ENCODE measurements around the gene FOXA3. TPM values are rescaled to one million over a fixed set of nuclear protein-coding genes. Genes with fewer than 3 reads are reported as not detected.

Gene FOXA3
- total RNA-seq, 1 donor from 2014 or later, result 0.59 TPM

DNA sequence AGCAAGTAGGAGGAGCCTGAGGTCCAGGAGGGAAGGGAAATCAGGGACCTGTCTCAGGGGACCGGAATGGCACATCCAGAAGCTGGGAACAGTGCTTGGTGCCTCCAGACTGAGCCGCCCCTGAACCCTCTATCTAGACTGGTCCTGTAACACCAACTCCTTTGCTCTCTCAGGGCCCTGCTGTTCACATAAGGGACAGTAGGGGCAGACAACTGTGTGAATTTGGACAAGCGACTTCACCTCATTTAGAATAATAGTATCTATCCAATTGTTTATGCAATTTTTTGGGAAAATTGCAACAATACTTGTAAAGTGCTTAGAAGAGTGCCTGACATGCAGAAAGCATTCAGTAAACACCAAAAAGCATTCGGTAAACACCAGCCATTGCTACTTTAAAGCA lies 15.2 kb upstream of the FOXA3 start:
- Histone ChIP-seq H3K4me3 (ENCODE audit: insufficient read depth, low read depth, low read length) (no peak overlapping the region), H3K4me2 (ENCODE audit: low read length) (no peak overlapping the region), H3K4me1 (ENCODE audit: insufficient read depth, low read length) (no peaks in the 10 kb centered on the region), H3K27me3 (ENCODE audit: insufficient read depth, low read length) (no peaks in the 10 kb centered on the region), H3K9ac (ENCODE audit: low read length) (no peak overlapping the region), H3K36me3 (ENCODE audit: insufficient read depth, low read length) (peaks cover 46% of the 10 kb centered on the region), H3K79me2 (ENCODE audit: insufficient read depth, low read length) (no peaks in the 10 kb centered on the region), H4K20me1 (ENCODE audit: insufficient read depth, low read length) (peaks cover 26% of the 10 kb centered on the region), H2AFZ (ENCODE audit: low read depth, low read length) (no peak overlapping the region), H3K9me3 (ENCODE audit: insufficient read depth, low read depth, low read length) (no peaks in the 10 kb centered on the region), H3K27ac (ENCODE audit: low read depth, low read length) (no peak overlapping the region)
- DNase-seq (ENCODE audit: low read depth) (no peak), FAIRE-seq (no peak)
- no peaks in the 10 kb centered on the region for H3K9me3 Mint-ChIP-seq (ENCODE audit: unreplicated experiment)
- no peak overlapping the region for H3K4me3 Mint-ChIP-seq (ENCODE audit: unreplicated experiment)
- peaks cover 3% of the 10 kb centered on the region for H3K4me1 Mint-ChIP-seq (ENCODE audit: low read depth, unreplicated experiment)
- peaks cover 30% of the 10 kb centered on the region for H3K36me3 Mint-ChIP-seq (ENCODE audit: low read depth, unreplicated experiment)
- TF ChIP-seq, protein P1, sequence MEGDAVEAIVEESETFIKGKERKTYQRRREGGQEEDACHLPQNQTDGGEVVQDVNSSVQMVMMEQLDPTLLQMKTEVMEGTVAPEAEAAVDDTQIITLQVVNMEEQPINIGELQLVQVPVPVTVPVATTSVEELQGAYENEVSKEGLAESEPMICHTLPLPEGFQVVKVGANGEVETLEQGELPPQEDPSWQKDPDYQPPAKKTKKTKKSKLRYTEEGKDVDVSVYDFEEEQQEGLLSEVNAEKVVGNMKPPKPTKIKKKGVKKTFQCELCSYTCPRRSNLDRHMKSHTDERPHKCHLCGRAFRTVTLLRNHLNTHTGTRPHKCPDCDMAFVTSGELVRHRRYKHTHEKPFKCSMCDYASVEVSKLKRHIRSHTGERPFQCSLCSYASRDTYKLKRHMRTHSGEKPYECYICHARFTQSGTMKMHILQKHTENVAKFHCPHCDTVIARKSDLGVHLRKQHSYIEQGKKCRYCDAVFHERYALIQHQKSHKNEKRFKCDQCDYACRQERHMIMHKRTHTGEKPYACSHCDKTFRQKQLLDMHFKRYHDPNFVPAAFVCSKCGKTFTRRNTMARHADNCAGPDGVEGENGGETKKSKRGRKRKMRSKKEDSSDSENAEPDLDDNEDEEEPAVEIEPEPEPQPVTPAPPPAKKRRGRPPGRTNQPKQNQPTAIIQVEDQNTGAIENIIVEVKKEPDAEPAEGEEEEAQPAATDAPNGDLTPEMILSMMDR (IDR thresholded peaks at IDR 0.05; ENCODE audit: insufficient read depth, low read depth, low read length), result peak; percentile 34
- TF ChIP-seq EZH2 (IDR thresholded peaks at IDR 0.05; ENCODE audit: insufficient read depth, low read length), result no peak
- no peaks in the 10 kb centered on the region for H3K27me3 Mint-ChIP-seq (ENCODE audit: low read depth, unreplicated experiment)
- no peak overlapping the region for H3K27ac Mint-ChIP-seq (ENCODE audit: unreplicated experiment)

DNA sequence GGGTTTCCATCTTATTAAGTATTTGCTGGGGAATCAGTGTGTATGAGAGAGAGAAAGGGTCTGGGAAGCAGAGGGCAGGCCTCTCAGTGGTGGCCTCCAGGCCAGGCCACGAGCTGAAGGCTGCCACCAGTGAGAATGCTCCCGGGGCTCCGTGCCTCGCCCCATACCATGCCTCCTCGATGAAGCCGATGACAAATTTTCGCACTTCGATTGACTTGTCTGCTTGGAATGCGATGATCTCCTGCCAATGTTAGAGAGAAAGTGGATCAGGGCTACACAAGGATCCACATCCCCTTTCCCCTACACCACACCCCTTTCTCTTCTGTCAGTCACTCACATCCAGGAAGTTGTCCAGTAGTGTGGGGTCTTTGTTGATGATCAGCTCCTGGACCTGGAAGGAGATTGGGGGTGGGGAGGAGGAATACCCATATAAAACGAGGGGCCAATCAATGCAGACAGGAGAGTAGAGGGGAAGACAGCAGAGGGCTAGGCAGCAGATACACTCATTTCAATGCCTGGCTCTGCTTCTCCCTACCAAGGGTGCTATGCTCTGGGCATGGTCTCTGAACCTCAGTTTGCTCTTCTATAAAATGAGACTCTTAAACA lies 11.9 kb upstream of the FOXA3 start:
- no peak overlapping the region for H2AFZ ChIP-seq (ENCODE audit: low read depth, low read length)
- no peak for TF ChIP-seq EZH2 (IDR thresholded peaks at IDR 0.05; ENCODE audit: insufficient read depth, low read length)
- TF ChIP-seq, protein P1 (IDR thresholded peaks at IDR 0.05; ENCODE audit: insufficient read depth, low read depth, low read length), result no peak
- peaks cover 3% of the 10 kb centered on the region for H3K4me1 Mint-ChIP-seq (ENCODE audit: low read depth, unreplicated experiment)
- H3K4me3 ChIP-seq (ENCODE audit: insufficient read depth, low read depth, low read length), result no peak overlapping the region
- peaks cover 31% of the 10 kb centered on the region for H3K36me3 Mint-ChIP-seq (ENCODE audit: low read depth, unreplicated experiment)
- FAIRE-seq (no peak), DNase-seq (ENCODE audit: low read depth) (peak; percentile 27)
- H3K79me2 ChIP-seq (ENCODE audit: insufficient read depth, low read length), result peaks cover 25% of the 10 kb centered on the region
- H3K27me3 ChIP-seq (ENCODE audit: insufficient read depth, low read length), result no peaks in the 10 kb centered on the region
- no peaks in the 10 kb centered on the region for H3K4me1 ChIP-seq (ENCODE audit: insufficient read depth, low read length)
- H3K4me3 Mint-ChIP-seq (ENCODE audit: unreplicated experiment), result peak overlapping the region; percentile 60
- no peaks in the 10 kb centered on the region for H3K9me3 Mint-ChIP-seq (ENCODE audit: unreplicated experiment)
- H3K4me2 ChIP-seq (ENCODE audit: low read length), result no peak overlapping the region
- no peaks in the 10 kb centered on the region for H3K9me3 ChIP-seq (ENCODE audit: insufficient read depth, low read depth, low read length)
- no peak overlapping the region for H3K27ac ChIP-seq (ENCODE audit: low read depth, low read length)
- H3K27me3 Mint-ChIP-seq (ENCODE audit: low read depth, unreplicated experiment), result no peaks in the 10 kb centered on the region
- H3K36me3 ChIP-seq (ENCODE audit: insufficient read depth, low read length), result peaks cover 45% of the 10 kb centered on the region
- H4K20me1 ChIP-seq (ENCODE audit: insufficient read depth, low read length), result peaks cover 40% of the 10 kb centered on the region
- H3K27ac Mint-ChIP-seq (ENCODE audit: unreplicated experiment), result no peak overlapping the region
- no peak overlapping the region for H3K9ac ChIP-seq (ENCODE audit: low read length)

DNA sequence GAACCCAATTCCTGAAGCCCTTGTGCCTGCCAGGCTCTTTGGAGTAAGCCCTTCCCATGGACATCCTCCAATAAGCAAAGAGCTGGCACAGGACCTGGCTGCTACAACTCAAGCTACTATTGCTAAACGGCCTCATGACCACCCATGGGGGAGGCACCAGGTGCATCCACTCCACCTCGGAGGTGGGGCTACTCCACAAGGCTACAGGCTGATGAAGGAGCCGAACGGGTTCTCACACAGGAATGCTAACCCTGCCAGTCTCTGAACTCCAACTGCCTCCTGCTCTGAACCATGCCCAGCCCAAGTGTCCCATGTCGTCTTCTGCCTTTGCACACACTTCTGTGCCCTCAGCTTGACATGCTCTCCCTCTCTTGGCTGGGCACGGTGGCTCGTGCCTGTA lies 11.1 kb upstream of the FOXA3 start:
- no peak overlapping the region for H3K4me3 ChIP-seq (ENCODE audit: insufficient read depth, low read depth, low read length)
- no peak overlapping the region for H3K4me3 Mint-ChIP-seq (ENCODE audit: unreplicated experiment)
- H3K36me3 Mint-ChIP-seq (ENCODE audit: low read depth, unreplicated experiment), result peaks cover 29% of the 10 kb centered on the region
- peaks cover 3% of the 10 kb centered on the region for H3K4me1 Mint-ChIP-seq (ENCODE audit: low read depth, unreplicated experiment)
- H3K27ac Mint-ChIP-seq (ENCODE audit: unreplicated experiment), result no peak overlapping the region
- no peaks in the 10 kb centered on the region for H3K4me1 ChIP-seq (ENCODE audit: insufficient read depth, low read length)
- no peak overlapping the region for H3K4me2 ChIP-seq (ENCODE audit: low read length)
- TF ChIP-seq, protein P1 (IDR thresholded peaks at IDR 0.05; ENCODE audit: insufficient read depth, low read depth, low read length), result no peak
- no peak for TF ChIP-seq EZH2 (IDR thresholded peaks at IDR 0.05; ENCODE audit: insufficient read depth, low read length)
- no peaks in the 10 kb centered on the region for H3K27me3 ChIP-seq (ENCODE audit: insufficient read depth, low read length)
- FAIRE-seq (no peak), DNase-seq (ENCODE audit: low read depth) (no peak)
- H3K9me3 Mint-ChIP-seq (ENCODE audit: unreplicated experiment), result no peaks in the 10 kb centered on the region
- H4K20me1 ChIP-seq (ENCODE audit: insufficient read depth, low read length), result peaks cover 41% of the 10 kb centered on the region
- H3K9me3 ChIP-seq (ENCODE audit: insufficient read depth, low read depth, low read length), result no peaks in the 10 kb centered on the region
- H3K79me2 ChIP-seq (ENCODE audit: insufficient read depth, low read length), result peaks cover 27% of the 10 kb centered on the region
- H3K27ac ChIP-seq (ENCODE audit: low read depth, low read length), result no peak overlapping the region
- H3K36me3 ChIP-seq (ENCODE audit: insufficient read depth, low read length), result peaks cover 37% of the 10 kb centered on the region
- H2AFZ ChIP-seq (ENCODE audit: low read depth, low read length), result no peak overlapping the region
- H3K9ac ChIP-seq (ENCODE audit: low read length), result no peak overlapping the region
- no peaks in the 10 kb centered on the region for H3K27me3 Mint-ChIP-seq (ENCODE audit: low read depth, unreplicated experiment)
